Measurements from ENCODE around the gene PPP1R12A.
"Not testable (repeated sequence)": the region's sequence is repeated elsewhere in the genome, so short reads cannot be mapped to it uniquely, and the experiment has no call there.

The PPP1R12A gene

DNA sequence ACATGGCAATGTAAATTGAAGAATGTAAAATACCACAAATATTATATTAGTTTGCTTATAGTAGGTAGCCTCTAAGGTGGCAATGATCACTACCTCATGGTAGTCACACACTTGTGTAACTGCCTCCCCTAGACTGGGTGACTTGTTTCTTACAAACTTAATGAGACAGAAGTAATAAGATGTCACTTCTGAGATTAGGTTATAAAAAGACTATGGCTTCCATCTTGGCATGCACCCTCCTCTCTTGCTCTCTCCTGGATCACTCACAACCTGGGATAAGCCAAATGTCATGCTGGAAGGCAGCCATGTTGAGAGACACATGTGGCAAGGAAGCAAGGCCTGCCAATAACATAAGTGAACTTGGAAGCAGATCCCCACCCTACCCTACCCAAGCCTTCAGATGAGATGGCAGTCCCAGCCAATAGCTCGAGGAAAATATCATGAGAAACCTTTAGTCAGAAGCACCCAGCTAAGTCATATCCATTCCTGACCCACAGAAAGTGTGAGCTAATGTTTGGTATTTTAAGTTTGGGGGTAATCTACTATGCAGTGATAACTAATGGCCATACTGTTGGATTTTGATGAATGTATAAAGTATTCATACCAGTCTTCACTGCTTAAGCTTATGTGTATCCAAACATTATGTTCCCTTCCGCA, 43.3 kb downstream of the PPP1R12A start:
- no peak for DNase-seq

DNA sequence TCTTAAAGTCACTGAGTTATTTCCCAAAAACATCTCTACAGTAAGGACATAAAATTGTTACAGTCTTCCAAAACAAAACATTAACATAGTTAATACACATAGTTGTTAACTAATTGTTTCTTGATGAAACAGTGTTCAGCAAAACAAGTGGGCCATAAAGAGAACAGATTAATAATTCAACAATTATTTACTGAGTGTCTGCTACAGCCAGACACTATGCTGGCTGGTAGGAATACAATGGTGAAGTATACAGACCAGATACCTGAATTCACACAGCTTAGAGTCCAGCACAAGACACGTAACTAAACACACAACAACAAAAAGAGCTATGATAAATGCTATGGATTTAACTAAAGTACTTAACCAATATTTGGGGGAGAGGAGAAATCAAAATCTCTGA, 47.0 kb downstream of the PPP1R12A start:
- no peak for DNase-seq

DNA sequence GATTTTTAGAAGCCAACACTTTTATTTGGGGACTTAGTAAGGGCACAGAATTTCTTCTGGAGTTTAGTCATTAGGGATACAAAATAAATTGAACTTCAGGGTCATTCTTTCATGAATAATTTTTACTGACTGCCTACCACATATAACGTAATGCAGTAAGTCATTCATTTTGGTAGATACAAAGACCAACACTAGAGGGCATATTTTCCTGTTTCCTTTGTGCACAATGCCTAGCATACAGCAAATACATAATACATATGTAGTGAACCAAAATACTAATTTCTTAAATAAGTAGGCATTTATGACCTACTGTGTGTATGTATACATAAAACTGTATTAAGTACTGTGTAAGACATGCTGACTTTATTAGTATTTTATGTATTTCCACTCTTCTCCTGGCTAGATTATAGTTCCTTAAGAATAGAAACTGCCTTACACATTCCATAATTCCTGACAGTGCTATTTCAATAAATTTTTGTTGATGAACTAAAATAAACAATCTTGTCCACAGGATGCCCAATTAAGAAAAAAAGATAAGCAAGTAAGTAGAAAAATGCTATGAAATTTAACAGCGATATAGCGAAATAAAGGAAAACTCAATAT, 47.9 kb downstream of the PPP1R12A start:
- DNase-seq: no peak

DNA sequence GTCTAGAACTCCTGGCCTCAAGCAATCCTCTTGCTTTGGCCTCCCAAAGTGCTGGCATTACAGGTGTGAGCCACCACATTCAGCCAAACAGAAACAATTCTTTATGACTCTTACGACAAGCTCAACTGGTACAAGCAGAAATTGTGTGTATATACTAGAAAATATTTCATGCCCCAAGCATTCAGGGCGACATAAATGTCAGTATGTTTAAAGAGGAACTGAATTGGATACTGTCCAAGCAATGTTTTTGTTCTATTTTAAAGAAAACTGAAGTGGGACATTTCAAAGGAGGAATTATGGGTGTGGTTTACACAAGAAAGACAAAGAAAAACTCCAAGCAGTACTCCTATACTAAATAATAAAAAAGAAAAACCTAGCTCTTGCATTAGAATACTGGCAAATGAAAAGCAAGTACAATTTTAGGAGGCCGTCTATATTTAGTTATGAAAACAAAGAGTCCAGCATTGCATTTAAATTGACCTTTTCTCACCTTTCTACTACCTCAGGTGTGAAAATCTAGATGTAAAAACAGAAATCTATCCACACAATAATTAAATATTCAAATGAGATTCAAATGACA, 48.9 kb downstream of the PPP1R12A start:
- DNase-seq: no peak

DNA sequence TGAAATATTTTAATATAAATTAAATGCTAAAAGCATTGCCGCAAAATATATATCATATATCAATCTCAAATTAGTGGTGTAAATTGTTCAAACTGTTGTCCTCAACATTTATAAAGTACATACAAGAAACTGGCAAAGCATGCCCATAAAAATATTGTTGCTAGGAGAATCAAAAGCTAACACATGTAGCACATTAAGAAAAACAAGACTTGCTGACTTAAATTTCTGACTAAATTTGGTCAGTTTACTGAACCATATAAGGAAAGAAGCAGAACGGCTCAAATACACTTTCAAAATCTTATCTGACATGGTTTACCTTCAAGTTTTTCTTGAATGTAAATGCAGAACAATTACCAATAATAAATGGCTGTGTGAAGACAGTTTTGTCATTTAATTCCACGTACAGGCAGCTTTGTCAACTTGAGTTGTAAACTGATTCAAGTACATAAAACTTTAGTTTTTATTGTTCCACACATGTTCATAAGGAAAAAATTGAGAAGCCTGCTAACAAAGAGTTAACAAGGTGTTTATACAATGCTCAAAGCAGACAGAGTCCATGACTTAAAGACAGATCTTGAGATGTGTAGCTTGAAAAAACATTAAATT, 50.4 kb downstream of the PPP1R12A start:
- no peak for DNase-seq

DNA sequence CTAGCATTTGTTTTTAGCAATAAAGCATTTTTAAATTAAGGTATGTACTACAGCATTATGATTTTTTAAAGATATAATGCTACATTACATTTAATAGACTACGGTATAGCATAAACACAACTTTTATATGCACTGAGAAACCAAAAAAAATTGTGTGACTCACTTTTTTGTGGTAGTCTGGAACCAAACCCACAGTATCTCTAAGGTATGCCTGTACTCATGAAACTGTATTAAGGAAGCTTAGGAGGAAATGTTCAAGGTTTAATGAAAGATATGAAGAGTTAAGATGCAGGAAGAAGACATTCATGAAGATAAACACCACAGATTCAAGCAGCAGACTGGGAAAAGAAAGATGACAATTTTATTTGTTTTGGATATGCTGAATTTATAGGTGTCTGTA, 51.7 kb downstream of the PPP1R12A start:
- no peak for DNase-seq

DNA sequence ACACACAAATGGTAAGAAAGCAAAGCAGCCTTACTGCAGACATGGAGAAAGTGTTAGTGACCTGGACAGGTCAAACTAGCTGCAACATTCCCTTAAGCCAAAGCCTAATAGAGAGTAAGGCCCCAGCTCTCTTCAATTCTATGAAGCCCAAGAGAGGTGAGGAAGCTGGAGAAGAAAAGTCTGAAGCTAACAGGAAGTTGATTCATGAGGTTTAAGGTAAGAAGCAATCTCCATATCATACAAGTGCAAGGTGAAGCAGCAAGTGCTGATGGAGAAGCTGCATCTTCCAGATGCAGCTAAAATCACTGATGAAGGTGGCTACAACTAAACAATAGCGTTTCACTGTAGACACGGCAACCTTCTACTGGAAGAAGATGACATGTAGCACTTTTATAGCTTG, 53.5 kb downstream of the PPP1R12A start:
- no peak for DNase-seq

DNA sequence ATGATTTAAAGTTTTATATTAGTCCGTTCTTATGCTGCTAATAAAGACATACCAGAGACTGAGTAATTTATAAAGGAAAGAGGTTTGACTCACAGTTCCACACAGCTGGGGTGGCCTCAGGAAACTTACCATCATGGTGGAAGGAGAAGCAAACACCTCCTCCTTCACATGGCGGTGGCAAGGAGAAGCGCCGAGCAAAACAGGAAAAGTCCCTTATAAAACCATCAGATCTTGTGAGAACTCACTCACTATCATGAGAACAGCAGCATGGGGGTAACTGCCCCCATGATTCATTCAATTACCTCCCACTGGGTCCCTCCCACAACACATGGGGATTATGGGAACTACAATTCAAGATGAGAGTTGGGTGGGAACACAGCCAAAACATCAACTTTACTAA, 56.4 kb downstream of the PPP1R12A start:
- DNase-seq: not testable (repeated sequence)

DNA sequence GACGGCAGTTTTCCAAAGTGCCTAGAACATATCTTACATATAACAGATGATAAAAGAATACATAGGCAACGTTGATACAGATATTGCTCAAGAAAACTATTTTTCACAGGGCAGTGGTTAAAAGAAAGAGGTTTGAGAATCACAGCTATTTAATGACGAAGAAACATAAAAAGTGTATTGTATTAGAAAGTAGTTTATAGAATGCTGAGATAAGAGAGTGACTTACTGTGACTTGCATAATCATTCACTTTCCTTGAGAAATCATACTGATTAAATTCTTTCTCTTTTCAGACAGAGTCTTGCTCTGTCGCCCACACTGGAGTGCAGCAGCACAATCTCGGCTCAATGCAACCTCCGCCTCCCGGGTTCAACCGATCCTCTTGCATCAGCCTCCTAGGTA, 57.7 kb downstream of the PPP1R12A start:
- no peak for DNase-seq

DNA sequence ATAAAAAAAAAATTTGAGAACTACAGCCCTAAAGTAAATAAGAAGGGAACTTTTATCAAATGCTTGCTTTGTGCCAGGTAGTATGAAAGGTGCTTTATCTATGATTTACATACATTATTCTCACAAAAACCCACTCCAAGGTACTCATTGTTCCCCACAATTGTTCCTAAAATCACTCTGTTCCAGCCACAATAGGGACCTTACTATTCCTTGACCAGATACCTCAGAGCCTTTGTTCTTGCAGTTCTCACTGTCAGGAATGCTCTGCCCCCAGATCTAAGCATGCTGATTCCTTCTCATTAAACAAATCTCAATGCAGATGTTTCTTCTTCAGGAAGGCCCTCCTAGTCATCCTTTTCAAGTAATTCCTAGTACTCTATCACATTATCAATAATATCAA, 60.2 kb downstream of the PPP1R12A start:
- DNase-seq: no peak

DNA sequence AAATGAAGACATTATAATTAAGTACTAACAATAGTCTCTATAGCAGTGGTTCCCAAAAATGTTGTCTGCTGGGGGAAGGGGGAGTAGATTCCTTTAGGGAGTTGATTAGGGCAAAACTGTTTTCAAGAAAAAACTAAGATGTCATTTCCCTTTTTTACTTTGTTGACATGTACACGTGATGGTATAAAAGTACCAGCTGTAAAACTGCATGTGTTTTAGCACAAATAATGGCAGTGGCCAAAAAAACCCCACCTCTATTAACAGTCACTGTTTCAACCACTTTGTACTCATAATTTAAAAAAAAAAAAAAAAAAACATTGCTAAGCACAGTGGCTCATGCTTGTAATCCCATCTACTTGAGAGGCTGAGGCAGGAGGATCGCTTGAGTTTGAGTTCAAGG, 61.7 kb downstream of the PPP1R12A start:
- DNase-seq: no peak

DNA sequence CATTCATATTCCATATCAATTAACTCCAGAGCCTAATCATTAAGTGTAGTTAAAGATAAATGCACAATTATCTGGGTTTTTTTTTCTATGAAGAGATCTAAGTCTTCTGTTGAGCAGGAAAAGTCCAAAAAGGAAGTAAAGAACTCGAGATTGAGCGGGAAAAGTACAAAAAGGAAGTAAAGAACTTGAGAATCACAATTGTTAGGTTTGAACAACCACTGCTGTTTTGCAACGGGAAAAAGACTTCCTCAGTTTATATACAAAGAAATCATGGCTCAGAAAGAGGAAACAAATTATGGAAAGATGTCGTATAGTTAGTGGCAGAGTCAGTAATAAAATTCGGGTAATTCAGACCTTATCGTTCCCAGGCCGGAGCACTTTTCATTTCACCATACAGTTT, 63.3 kb downstream of the PPP1R12A start:
- DNase-seq: no peak

DNA sequence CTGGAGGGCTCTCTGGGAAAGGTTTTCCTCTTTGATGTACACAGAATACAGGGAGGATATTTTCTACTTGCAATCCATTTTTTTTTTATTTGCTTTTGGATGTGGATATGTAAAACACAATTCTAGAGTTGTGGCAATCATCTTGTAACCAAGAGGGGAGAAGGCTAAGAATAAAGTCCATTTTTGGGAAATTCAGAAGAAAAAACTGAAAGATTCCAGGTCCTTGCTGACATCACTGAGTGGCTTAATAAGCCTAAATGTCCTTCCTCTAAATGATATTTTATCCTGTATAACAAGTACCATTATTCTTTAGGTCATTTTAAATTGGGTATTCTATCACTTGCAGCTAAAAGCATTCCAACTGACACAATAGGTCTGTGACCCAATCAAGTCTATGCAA, 64.0 kb downstream of the PPP1R12A start:
- DNase-seq: no peak

DNA sequence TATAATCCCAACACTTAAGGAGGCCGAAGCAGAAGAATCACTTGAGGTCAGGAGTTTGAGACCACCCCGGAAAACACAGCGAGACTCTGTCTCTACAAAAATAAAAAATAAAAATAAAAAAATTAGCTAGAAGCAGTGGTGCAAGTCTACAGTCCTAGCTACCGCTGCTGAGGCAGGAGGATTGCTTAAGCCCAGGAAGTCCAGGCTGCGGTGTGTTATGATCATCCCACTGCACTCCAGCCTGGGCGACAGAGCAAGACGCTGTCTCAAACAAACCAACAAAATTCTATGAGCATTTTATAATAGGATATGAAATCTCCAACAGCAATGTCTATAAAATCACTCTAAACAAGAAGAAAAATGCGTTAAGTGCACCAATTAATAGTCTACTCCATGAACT, 75.3 kb downstream of the PPP1R12A start:
- DNase-seq: no peak

DNA sequence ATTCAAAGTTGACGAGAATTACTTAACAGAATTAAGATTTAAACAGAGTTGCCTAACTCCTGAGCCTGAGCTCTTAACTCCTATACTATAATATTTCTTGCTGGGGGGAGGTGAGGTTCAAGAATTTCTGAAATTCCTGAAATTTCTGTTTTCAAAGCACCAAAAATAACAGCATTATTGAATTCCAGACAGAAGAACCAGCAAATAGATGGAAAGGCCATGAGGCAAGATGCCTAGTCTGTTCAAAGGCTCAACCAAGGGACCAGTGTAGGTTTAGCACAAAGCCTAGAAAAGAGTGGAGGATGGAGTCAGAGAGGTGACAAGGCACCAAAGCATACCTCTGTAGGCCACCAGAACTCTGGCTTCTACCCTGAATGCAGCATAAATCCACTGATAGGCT, 76.4 kb downstream of the PPP1R12A start:
- DNase-seq: no peak

DNA sequence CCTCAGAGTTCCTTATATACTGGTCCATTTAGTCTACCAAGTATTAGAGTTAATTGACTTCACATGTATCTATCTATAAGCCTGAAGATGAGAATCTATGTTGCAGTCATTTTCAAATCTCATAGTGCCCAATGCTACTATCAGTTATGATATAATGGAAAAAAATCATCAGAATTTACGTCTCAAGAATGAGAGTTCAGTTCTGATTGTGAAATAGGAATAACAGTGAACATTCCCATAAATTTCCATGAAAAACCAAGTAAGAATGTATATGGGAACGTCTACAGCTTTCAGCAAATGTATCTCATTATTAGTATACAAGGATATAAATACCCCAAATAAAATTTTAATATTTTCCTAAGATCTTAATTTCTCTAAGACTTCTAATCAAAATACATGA, 77.2 kb downstream of the PPP1R12A start:
- DNase-seq: no peak

DNA sequence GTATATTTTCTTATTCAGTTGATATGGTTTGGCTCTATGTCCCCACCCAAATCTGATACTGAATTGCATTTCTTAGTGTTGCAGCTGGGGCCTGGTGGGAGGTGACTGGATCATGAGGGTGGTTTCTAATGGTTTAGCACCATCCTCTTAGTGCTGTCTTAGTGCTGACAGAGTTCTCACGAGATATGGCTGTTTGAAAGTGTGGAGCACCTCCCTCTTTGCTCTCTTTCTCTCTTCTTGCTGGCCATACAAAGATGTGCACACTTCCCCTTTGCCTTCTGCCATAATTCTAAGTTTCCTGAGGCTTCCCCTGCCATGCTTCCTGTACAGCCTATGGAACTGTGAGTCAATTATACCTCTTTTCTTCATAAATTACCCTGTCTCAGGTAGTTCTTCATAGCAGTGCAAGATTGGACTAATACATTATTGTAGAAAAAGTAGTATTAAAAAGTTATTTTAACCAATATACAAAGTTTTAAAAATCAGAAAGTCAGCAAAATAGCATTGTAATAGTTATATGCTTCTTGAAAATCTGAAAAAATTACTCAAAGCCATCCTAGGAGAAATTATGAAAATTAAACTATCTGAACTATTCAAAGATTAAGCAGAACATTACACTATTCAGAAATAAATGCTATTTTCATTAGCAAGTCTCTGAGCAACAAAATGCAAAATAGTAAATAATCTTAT, 84.1 kb downstream of the PPP1R12A start:
- DNase-seq: no peak

DNA sequence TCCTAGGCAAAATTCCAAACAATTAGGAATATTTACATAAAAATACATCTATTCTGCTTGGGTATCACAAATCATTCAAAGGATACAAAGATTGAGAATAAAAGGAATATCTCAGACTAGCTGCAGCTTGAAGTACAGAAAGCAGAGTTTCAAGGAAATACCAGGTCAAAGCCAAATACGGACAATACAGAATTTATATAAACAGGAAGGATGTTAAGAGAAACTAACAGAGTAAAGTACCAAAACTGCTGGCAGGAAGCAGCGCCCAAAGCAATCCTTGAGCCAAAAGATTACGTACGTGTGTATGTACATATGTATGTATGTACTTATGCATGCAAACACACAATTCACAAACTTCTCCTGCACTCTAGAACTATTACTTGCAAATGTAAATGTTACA, 86.6 kb downstream of the PPP1R12A start:
- DNase-seq: no peak

DNA sequence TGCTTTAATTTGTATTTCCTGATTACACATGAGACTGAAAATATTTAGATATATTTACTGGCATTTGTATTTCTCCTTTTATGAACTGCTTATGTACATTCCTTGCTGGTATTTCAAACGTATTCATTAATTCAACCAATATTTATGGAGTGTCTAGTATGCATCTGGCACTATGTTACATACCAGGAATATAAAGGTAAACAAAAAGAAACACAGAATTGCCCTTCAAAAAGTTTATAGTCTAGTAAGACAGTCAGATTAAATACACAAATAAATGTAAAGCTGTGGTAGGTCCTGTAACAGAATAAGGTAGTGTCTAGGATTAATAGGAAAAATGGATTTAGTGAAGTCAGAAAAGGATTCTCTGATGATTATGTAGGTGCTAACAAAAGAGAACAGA, 87.5 kb downstream of the PPP1R12A start:
- DNase-seq: no peak

DNA sequence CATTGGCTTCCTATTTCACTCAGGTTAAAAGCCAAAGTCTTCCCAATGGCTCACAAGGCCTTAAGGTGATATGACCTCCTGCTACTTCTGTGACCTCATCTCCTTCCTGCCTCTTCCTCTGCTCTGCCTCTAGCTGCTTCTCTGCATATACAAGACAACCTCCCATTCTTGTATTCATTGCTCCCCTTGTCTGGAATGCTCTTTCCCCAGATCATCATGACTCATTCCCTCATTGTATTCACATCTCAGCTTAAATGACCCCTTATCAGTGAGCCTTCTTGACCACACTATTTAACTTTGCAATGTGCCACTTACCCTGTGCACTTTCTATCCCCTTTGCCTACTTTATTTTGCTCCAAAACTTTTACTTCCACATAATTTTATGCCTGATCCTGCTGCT, 90.2 kb downstream of the PPP1R12A start:
- DNase-seq: no peak

DNA sequence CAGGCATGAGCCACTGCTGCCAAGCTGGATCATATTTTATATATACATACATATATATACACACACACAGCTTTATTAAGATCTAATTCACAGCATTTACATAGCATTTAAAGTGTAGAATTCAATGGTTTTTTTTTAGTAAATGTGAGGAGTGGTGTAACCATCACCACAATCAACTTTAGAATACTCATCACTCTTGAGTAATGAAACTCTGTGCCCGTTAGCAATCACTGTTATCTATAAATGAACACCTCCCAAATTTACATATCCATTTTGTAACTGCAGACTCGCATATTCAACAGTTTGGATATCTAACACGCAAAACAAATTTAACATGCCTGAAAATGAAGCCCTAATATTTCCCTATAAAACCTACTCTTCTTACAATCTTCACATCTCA, 90.9 kb downstream of the PPP1R12A start:
- DNase-seq: no peak

DNA sequence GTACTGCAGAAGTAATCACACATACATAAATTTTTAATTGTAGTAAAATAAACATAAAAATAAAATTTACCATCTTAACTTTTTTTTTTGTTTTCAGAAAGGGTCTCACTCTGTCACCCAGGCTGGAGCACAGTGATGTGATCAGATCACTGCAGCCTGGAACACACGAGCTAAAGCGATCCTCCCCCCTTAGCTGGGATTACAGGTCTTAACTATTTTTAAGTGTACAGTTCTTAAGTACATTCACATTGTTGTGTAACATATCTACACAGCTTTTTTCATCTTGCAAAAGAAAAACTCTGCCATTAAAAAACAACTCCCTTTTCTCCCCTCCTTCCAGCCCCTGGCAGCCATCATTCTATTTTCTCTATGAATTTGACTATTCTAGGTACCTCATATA, 92.3 kb downstream of the PPP1R12A start:
- DNase-seq: no peak

DNA sequence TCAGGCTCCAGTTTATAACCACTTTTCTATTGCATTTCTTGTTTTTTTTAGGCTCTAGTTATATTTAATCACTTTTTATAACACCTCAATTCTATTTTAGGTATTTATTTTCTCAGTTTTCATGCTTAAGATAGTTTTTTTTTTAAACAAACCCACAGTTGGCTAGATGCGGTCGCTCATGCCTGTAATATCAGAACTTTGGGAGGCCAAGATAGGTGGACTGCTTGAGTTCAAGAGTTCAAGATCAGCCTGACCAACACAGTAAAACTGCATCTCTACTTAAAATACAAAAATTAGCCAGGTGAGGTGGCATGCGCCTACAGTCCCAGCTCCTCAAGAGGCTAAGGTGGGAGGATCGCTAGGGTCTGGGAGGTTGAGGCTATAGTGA, 93.0 kb downstream of the PPP1R12A start:
- DNase-seq: no peak

All from effector CD4-positive, alpha-beta T cell (primary cell).